K562 (cell line): ENCODE results near the gene FAM222A. TPM values are rescaled to one million over a fixed set of nuclear protein-coding genes. Genes with fewer than 3 reads are reported as not detected.

Experiments used
- ATAC-seq: fragments of 200-7000 bp; cut with Tn5 transposase; 3 replicates; pipeline ENCODE4 v1.9.1; 2020; ENCODE audit warnings: moderate library complexity
- BruUV-seq: library from RNA; stranded (reverse); fragments of 400-500 nt; replicated peaks from 2 replicates; lab custom pipeline; 2021; lab: Mats Ljungman, UMichigan
- CTCF ChIA-PET: fragments of 300-600 bp; formaldehyde crosslinking; extraction: SDS; loops from one replicate; lab custom pipeline; 2021; ENCODE audit warnings: low intra/inter-chr PET ratio; lab: Yijun Ruan, JAX
- POLR2A ChIA-PET: fragments of 300-600, 350-650 bp; sonication (Branson Sonifier 250); formaldehyde crosslinking; extraction: SDS; loops from one replicate; lab custom pipeline; 2021; ENCODE audit warnings: antibody characterized with exemption, inconsistent platforms; lab: Yijun Ruan, JAX
- DNase-seq, 4 experiments: peaks; one replicate each; pipeline versions ENCODE4 v3.0.0 to v3.0.0-alpha.2; 2011 to 2018; ENCODE audit warnings: low spot score in 3 of 4, mixed read lengths in 3 of 4; ENCODE audit errors: extremely low read depth in 1 of 4
- FAIRE-seq: peaks from 2 replicates; lab custom pipeline; 2011; peaks lifted over from hg19 to GRCh38; lab: Jason Lieb, UNC
- H2AFZ ChIP-seq: 2 replicates; pipeline ENCODE4 v1.6.0; 2011; ENCODE audit warnings: low read depth, low read length, control low read depth, inconsistent platforms
- H3K27ac ChIP-seq: fragments of 200-600 bp; 3 replicates; pipeline ENCODE4 v1.8.0; 2011; ENCODE audit warnings: low read depth, mild to moderate bottlenecking, control low read depth, inconsistent platforms, low read length, moderate library complexity, mixed read lengths; ENCODE audit errors: extremely low read depth
- H3K27me3 ChIP-seq, 2 experiments: fragments of 300-600 bp in 1 of 2; 2 replicates in 1 of 2; 3 replicates in 1 of 2; pipeline versions ENCODE4 v1.6.0 to v1.8.0; 2011; ENCODE audit warnings: inconsistent platforms in 2 of 2, low read length in 2 of 2, mild to moderate bottlenecking in 1 of 2, mixed read lengths in 1 of 2, moderate library complexity in 1 of 2; ENCODE audit not compliant: control insufficient read depth in 2 of 2, insufficient read depth in 2 of 2
- H3K36me3 ChIP-seq: fragments of 300-600 bp; 3 replicates; pipeline ENCODE4 v1.8.0; 2011; ENCODE audit warnings: mild to moderate bottlenecking, low read length, inconsistent platforms; ENCODE audit not compliant: control insufficient read depth, insufficient read depth
- H3K4me1 ChIP-seq, 2 experiments: fragments of 200-600 bp in 1 of 2; replicated peaks in 1 of 2; 2 replicates in 1 of 2; 3 replicates in 1 of 2; pipeline versions ENCODE4 v1.5.1 to v1.8.0; 2011; ENCODE audit warnings: inconsistent platforms in 2 of 2, low read length in 2 of 2, mild to moderate bottlenecking in 1 of 2, mixed read lengths in 1 of 2, moderate library complexity in 1 of 2; ENCODE audit not compliant: control insufficient read depth in 2 of 2, insufficient read depth in 2 of 2
- H3K4me2 ChIP-seq: 2 replicates; pipeline ENCODE4 v1.6.1; 2011; ENCODE audit warnings: low read length, control low read depth, inconsistent platforms, mixed read lengths; ENCODE audit not compliant: insufficient read depth
- H3K4me3 ChIP-seq: fragments of 200-600 bp; sonication (generic), shearing (Covaris generic); 2 replicates; pipeline ENCODE4 v1.5.1; 2016; ENCODE audit warnings: control low read depth, inconsistent platforms
- H3K79me2 ChIP-seq: fragments of 200-600 bp; 3 replicates; pipeline ENCODE4 v1.8.0; 2011; ENCODE audit warnings: low read length, inconsistent platforms; ENCODE audit not compliant: control insufficient read depth, insufficient read depth
- H3K9ac ChIP-seq, 2 experiments: 2 replicates each; pipeline versions ENCODE4 v1.6.0 to v1.6.1; 2011; ENCODE audit warnings: low read depth in 2 of 2, low read length in 2 of 2, control low read depth in 1 of 2, inconsistent platforms in 1 of 2, mild to moderate bottlenecking in 1 of 2, mixed read lengths in 1 of 2; ENCODE audit not compliant: insufficient read depth in 1 of 2
- H3K9me1 ChIP-seq: one replicate; pipeline ENCODE4 v1.6.0; 2011; ENCODE audit warnings: inconsistent platforms, mild to moderate bottlenecking, low read length, moderate library complexity; ENCODE audit not compliant: control insufficient read depth, insufficient read depth
- H3K9me3 ChIP-seq: replicated peaks from 2 replicates; pipeline ENCODE4 v1.5.1; 2011; ENCODE audit warnings: low read depth, low read length, inconsistent platforms; ENCODE audit not compliant: control insufficient read depth, insufficient read depth
- H4K20me1 ChIP-seq: replicated peaks from 2 replicates; pipeline ENCODE4 v1.6.1; 2011; ENCODE audit warnings: low read length, inconsistent platforms, mixed read lengths; ENCODE audit not compliant: control insufficient read depth, insufficient read depth
- ATF4 ChIP-seq: fragments of 450-650 bp; formaldehyde crosslinking; IDR thresholded peaks from 2 replicates; pipeline ENCODE4 v1.4.0; 2022; ENCODE audit warnings: mild to moderate bottlenecking, moderate library complexity
- CREM ChIP-seq: IDR thresholded peaks from 2 replicates; pipeline ENCODE4 v1.6.1; 2014; ENCODE audit warnings: antibody characterized with exemption, low read depth
- ESRRA ChIP-seq: fragments of 450-650 bp; IDR thresholded peaks from 2 replicates; pipeline ENCODE4 v1.6.1; 2014; ENCODE audit warnings: low read depth, mild to moderate bottlenecking, moderate library complexity, borderline replicate concordance
- MAFK ChIP-seq: IDR thresholded peaks from 2 replicates; pipeline ENCODE4 v1.6.1; 2011; ENCODE audit warnings: low read length, improper control_type of control experiment
- MBD2 ChIP-seq: sonication (generic); IDR thresholded peaks from 2 replicates; pipeline ENCODE4 v1.6.1; 2016; ENCODE audit warnings: low read depth, borderline replicate concordance
- PHTF2 ChIP-seq: fragments of 250-450 bp; sonication (Bioruptor Pico); IDR thresholded peaks from 2 replicates; pipeline ENCODE4 v1.5.0; 2021; ENCODE audit warnings: mild to moderate bottlenecking
- RFX1 ChIP-seq: fragments of 450-650 bp; IDR thresholded peaks from 2 replicates; pipeline ENCODE4 v1.6.1; 2016; ENCODE audit warnings: mild to moderate bottlenecking, moderate library complexity
- SREBF1 ChIP-seq: fragments of 150-350 bp; IDR thresholded peaks from 2 replicates; pipeline ENCODE4 v1.6.1; 2014; ENCODE audit warnings: antibody characterized with exemption, low read depth, low read length, borderline replicate concordance
- TEAD2 ChIP-seq: fragments of 450-650 bp; IDR thresholded peaks from 2 replicates; pipeline ENCODE4 v1.6.1; 2016; ENCODE audit warnings: missing genetic modification characterization, control low read depth, missing compliant biosample characterization
- ZNF740 ChIP-seq, 3 experiments: fragments of 200-800 bp in 1 of 3; sonication (Bioruptor generic) in 1 of 3; sonication (generic) in 1 of 3; formaldehyde crosslinking in 1 of 3; IDR thresholded peaks; 2 replicates each; pipeline versions ENCODE4 v1.6.1 to v1.8.0; 2016 to 2022; ENCODE audit warnings: mild to moderate bottlenecking in 2 of 3, missing compliant biosample characterization in 2 of 3, missing genetic modification characterization in 2 of 3, missing genetic modification reagents in 1 of 3
- WGBS: fragments of 100-300 bp; shearing (Covaris generic); methylation state at CpG from one replicate; pipeline ENCODE4 v1.1.6; 2016; ENCODE audit warnings: low coverage, mixed read lengths; ENCODE audit not compliant: insufficient coverage; ENCODE audit errors: missing lambda C conversion rate; 5-methylcytosine and 5-hydroxymethylcytosine counted together
- in situ Hi-C: fragments of 300-500 bp; cut with MboI; formaldehyde crosslinking; loops from 4 replicates; pipeline ENCODE4 v1.15.0; 2018; ENCODE audit warnings: inconsistent platforms, mixed read lengths
- intact Hi-C: fragments of 100-400 bp; cut with micrococcal nuclease; formaldehyde crosslinking; loops from 2 replicates; pipeline ENCODE4 v1.14.2; 2022
- polyA plus RNA-seq, 8 experiments: library from polyadenylated mRNA; depleted of rRNA in 4 of 8; stranded (reverse) in 5 of 8; unstranded in 3 of 8; fragments of >200 nt; fragmentation: Nextera tagmentation in 2 of 8; fragmentation: Illumina TruSeq in 1 of 8; extraction: Ambion mirVana in 2 of 8; extraction: Trizol in 1 of 8; gene quantifications; 2 replicates each; pipeline versions ENCODE4 v1.2.1 to v1.2.3, GENCODE V29; 2011 to 2014; ENCODE audit warnings: inconsistent platforms in 1 of 8, missing spikeins in 1 of 8
- total RNA-seq, 7 experiments: library from RNA; depleted of rRNA in 6 of 7; stranded (reverse); fragments of >200 nt in 6 of 7; fragmentation: Illumina TruSeq in 2 of 7; extraction: Trizol in 2 of 7; gene quantifications; 2 replicates each; pipeline versions ENCODE4 v1.2.1 to v1.2.3, GENCODE V29; 2011 to 2021; ENCODE audit warnings: low replicate concordance in 1 of 7

FAM222A gene
- total and polyA plus RNA-seq, 9 of the 15 experiments (the other 6 are each of a cell fraction or from before 2014, with no cell fraction given), result 0.03 to 0.36 (median 0.12) TPM; not detected in 1

GRCh38 chr12:109728921-109729320 lies 15.3 kb downstream of the FAM222A start (continued):
- no peak for TF ChIP-seq ZNF740 (CRISPR knock-in tag; IDR thresholded peaks at IDR 0.05)
- no peak for TF ChIP-seq ZNF740 (tag; IDR thresholded peaks at IDR 0.05)
- no peak for TF ChIP-seq SREBF1
- TF ChIP-seq CREM, result no peak
- TF ChIP-seq, all 486 proteins: peak for 0

GRCh38 chr12:109729371-109729781 lies 15.8 kb downstream of the FAM222A start:
- intact Hi-C loops (no loop called here), in situ Hi-C loops (no loop called here)
- FAIRE-seq (no peak), DNase-seq (no peak), ATAC-seq (no peak)
- no TSS peak for BruUV-seq
- Histone ChIP-seq H3K79me2 (no peaks in the 10 kb centered on the region), H3K4me2 (no peak overlapping the region), H3K9me1 (no peaks in the 10 kb centered on the region), H2AFZ (no peak overlapping the region), H3K27me3 (peaks cover 26 to 87% of the 10 kb centered on the region in 2 experiments), H3K27ac (no peak overlapping the region), H3K9ac (no peak overlapping the region), H3K36me3 (no peaks in the 10 kb centered on the region), H3K4me3 (no peak overlapping the region), H3K9me3 (no peaks in the 10 kb centered on the region), H3K4me1 (no peaks in the 10 kb centered on the region), H4K20me1 (peaks cover 24% of the 10 kb centered on the region)
- 9% methylated on average over 15 of the region's 18 CpGs for whole genome bisulfite sequencing
- CTCF ChIA-PET, result no interaction called here
- POLR2A ChIA-PET, result interaction anchor here (0.5 kb wide), 1 partner anchor 66 kb away, joined by 3 read pairs; no protein-coding TSS in a partner anchor
- TF ChIP-seq MAFK, result no peak
- no peak for TF ChIP-seq ATF4 (CRISPR knock-in tag)
- TF ChIP-seq PHTF2 (CRISPR knock-in tag), result no peak
- TF ChIP-seq ZNF740 (CRISPR knock-in tag; IDR thresholded peaks at IDR 0.05), result no peak
- no peak for TF ChIP-seq ZNF740 (tag; IDR thresholded peaks at IDR 0.05)
- TF ChIP-seq TEAD2 (tag), result no peak
- no peak for TF ChIP-seq ESRRA
- no peak for TF ChIP-seq MBD2
- TF ChIP-seq RFX1, result no peak
